WTC11 (cell line): ENCODE measurements around the gene COA8. TPM values are rescaled to one million over a fixed set of nuclear protein-coding genes. Genes with fewer than 3 reads are reported as not detected.

Experiments
- ATAC-seq: fragments of 200-7000 bp; cut with Tn5 transposase; 2 replicates; pipeline ENCODE4 v1.10.0; 2021; ENCODE audit warnings: mild to moderate bottlenecking, moderate library complexity
- CTCF ChIA-PET: fragments of 300-600 bp; sonication (Branson Sonifier 250); formaldehyde crosslinking; loops from one replicate; lab custom pipeline; 2021; ENCODE audit warnings: antibody characterized with exemption; lab: Charles Lee
- POLR2A ChIA-PET: fragments of 350-600 bp; sonication (Branson Sonifier 250); formaldehyde crosslinking; loops from one replicate; lab custom pipeline; 2021; ENCODE audit warnings: antibody characterized with exemption; lab: Charles Lee
- DNase-seq: peaks from one replicate; pipeline ENCODE4 v3.0.0; 2021; ENCODE audit warnings: low spot score
- H3K27ac Mint-ChIP-seq: 2 replicates; pipeline ENCODE4 v1.8.0; 2021; ENCODE audit warnings: mixed read lengths
- H3K27me3 Mint-ChIP-seq: 2 replicates; pipeline ENCODE4 v1.8.0; 2021; ENCODE audit warnings: low read depth, mild to moderate bottlenecking, moderate library complexity, mixed read lengths
- H3K36me3 Mint-ChIP-seq: 2 replicates; pipeline ENCODE4 v1.8.0; 2021; ENCODE audit warnings: mixed read lengths
- H3K4me1 Mint-ChIP-seq: 2 replicates; pipeline ENCODE4 v1.8.0; 2022; ENCODE audit warnings: mixed read lengths
- H3K4me3 Mint-ChIP-seq: 2 replicates; pipeline ENCODE4 v1.8.0; 2021; ENCODE audit warnings: mild to moderate bottlenecking, moderate library complexity, mixed read lengths
- H3K9me3 Mint-ChIP-seq: 2 replicates; pipeline ENCODE4 v1.8.0; 2021; ENCODE audit warnings: mixed read lengths
- CBFB ChIP-seq: sonication (generic); formaldehyde crosslinking; IDR thresholded peaks from 2 replicates; pipeline ENCODE4 v1.8.1; 2022; ENCODE audit warnings: mild to moderate bottlenecking, low read depth, missing genetic modification reagents
- CREB1 ChIP-seq: sonication (generic); formaldehyde crosslinking; IDR thresholded peaks from 2 replicates; pipeline ENCODE4 v1.8.0; 2023; ENCODE audit warnings: mild to moderate bottlenecking, missing genetic modification reagents
- FOXK1 ChIP-seq: sonication (generic); formaldehyde crosslinking; IDR thresholded peaks from 2 replicates; pipeline ENCODE4 v1.8.0; 2022; ENCODE audit warnings: mild to moderate bottlenecking, moderate library complexity, missing genetic modification reagents
- NR3C1 ChIP-seq: sonication (generic); formaldehyde crosslinking; conservative IDR thresholded peaks from 2 replicates; pipeline ENCODE4 v1.8.1; 2023; ENCODE audit warnings: low read depth, mild to moderate bottlenecking, missing genetic modification reagents
- PREB ChIP-seq: sonication (generic); formaldehyde crosslinking; IDR thresholded peaks from 2 replicates; pipeline ENCODE4 v1.8.1; 2022; ENCODE audit warnings: mild to moderate bottlenecking, missing genetic modification reagents, moderate library complexity, borderline replicate concordance
- SMAD4 ChIP-seq: sonication (generic); formaldehyde crosslinking; IDR thresholded peaks from 2 replicates; pipeline ENCODE4 v1.8.0; 2022; ENCODE audit warnings: mild to moderate bottlenecking, missing genetic modification reagents
- TEAD1 ChIP-seq: sonication (generic); formaldehyde crosslinking; IDR thresholded peaks from 2 replicates; pipeline ENCODE4 v1.8.0; 2022; ENCODE audit warnings: mild to moderate bottlenecking, missing genetic modification reagents
- ZNF281 ChIP-seq: sonication (generic); formaldehyde crosslinking; IDR thresholded peaks from 2 replicates; pipeline ENCODE4 v1.8.0; 2023; ENCODE audit warnings: mild to moderate bottlenecking, missing genetic modification reagents
- ZNF317 ChIP-seq: sonication (generic); formaldehyde crosslinking; IDR thresholded peaks from 2 replicates; pipeline ENCODE4 v1.8.1; 2023; ENCODE audit warnings: low read depth, mild to moderate bottlenecking, moderate library complexity, missing genetic modification reagents, borderline replicate concordance
- ZNF396 ChIP-seq: fragments of 250-450 bp; sonication (Bioruptor Pico); IDR thresholded peaks from 2 replicates; pipeline ENCODE4 v1.8.0; 2021; ENCODE audit warnings: mild to moderate bottlenecking, moderate library complexity, borderline replicate concordance
- total RNA-seq: library from RNA; stranded (reverse); gene quantifications from 3 replicates; pipeline ENCODE4 v1.2.3, GENCODE V29; 2021
- TF ChIP-seq, protein P1 (sequence below): sonication (generic); formaldehyde crosslinking; IDR thresholded peaks from 2 replicates; pipeline ENCODE4 v1.8.0; 2023; ENCODE audit warnings: missing genetic modification reagents, mild to moderate bottlenecking, borderline replicate concordance
- TF ChIP-seq, protein P2 (sequence below): sonication (generic); formaldehyde crosslinking; conservative IDR thresholded peaks from 2 replicates; pipeline ENCODE4 v1.8.1; 2023; ENCODE audit warnings: mild to moderate bottlenecking, low read depth, missing genetic modification reagents, moderate library complexity
- TF ChIP-seq, protein P3 (sequence below): sonication (generic); formaldehyde crosslinking; IDR thresholded peaks from 2 replicates; pipeline ENCODE4 v1.8.1; 2022; ENCODE audit warnings: mild to moderate bottlenecking, moderate library complexity, missing genetic modification reagents
- TF ChIP-seq, protein P4 (sequence below): sonication (generic); formaldehyde crosslinking; IDR thresholded peaks from 2 replicates; pipeline ENCODE4 v1.8.1; 2022; ENCODE audit warnings: missing genetic modification reagents, borderline replicate concordance

The COA8 gene
- total RNA-seq, 1 experiment from 2014 or later = 36.4 TPM

- H3K9me3 Mint-ChIP-seq = no peaks in the 10 kb centered on the region
- TF ChIP-seq, protein P1, sequence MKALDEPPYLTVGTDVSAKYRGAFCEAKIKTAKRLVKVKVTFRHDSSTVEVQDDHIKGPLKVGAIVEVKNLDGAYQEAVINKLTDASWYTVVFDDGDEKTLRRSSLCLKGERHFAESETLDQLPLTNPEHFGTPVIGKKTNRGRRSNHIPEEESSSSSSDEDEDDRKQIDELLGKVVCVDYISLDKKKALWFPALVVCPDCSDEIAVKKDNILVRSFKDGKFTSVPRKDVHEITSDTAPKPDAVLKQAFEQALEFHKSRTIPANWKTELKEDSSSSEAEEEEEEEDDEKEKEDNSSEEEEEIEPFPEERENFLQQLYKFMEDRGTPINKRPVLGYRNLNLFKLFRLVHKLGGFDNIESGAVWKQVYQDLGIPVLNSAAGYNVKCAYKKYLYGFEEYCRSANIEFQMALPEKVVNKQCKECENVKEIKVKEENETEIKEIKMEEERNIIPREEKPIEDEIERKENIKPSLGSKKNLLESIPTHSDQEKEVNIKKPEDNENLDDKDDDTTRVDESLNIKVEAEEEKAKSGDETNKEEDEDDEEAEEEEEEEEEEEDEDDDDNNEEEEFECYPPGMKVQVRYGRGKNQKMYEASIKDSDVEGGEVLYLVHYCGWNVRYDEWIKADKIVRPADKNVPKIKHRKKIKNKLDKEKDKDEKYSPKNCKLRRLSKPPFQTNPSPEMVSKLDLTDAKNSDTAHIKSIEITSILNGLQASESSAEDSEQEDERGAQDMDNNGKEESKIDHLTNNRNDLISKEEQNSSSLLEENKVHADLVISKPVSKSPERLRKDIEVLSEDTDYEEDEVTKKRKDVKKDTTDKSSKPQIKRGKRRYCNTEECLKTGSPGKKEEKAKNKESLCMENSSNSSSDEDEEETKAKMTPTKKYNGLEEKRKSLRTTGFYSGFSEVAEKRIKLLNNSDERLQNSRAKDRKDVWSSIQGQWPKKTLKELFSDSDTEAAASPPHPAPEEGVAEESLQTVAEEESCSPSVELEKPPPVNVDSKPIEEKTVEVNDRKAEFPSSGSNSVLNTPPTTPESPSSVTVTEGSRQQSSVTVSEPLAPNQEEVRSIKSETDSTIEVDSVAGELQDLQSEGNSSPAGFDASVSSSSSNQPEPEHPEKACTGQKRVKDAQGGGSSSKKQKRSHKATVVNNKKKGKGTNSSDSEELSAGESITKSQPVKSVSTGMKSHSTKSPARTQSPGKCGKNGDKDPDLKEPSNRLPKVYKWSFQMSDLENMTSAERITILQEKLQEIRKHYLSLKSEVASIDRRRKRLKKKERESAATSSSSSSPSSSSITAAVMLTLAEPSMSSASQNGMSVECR (CRISPR knock-in tag) = no peak
- TF ChIP-seq, protein P2, sequence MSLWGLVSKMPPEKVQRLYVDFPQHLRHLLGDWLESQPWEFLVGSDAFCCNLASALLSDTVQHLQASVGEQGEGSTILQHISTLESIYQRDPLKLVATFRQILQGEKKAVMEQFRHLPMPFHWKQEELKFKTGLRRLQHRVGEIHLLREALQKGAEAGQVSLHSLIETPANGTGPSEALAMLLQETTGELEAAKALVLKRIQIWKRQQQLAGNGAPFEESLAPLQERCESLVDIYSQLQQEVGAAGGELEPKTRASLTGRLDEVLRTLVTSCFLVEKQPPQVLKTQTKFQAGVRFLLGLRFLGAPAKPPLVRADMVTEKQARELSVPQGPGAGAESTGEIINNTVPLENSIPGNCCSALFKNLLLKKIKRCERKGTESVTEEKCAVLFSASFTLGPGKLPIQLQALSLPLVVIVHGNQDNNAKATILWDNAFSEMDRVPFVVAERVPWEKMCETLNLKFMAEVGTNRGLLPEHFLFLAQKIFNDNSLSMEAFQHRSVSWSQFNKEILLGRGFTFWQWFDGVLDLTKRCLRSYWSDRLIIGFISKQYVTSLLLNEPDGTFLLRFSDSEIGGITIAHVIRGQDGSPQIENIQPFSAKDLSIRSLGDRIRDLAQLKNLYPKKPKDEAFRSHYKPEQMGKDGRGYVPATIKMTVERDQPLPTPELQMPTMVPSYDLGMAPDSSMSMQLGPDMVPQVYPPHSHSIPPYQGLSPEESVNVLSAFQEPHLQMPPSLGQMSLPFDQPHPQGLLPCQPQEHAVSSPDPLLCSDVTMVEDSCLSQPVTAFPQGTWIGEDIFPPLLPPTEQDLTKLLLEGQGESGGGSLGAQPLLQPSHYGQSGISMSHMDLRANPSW (CRISPR knock-in tag) = no peak
- no peak for TF ChIP-seq TEAD1 (CRISPR knock-in tag)
- TF ChIP-seq ZNF396 (CRISPR knock-in tag) = no peak
- TF ChIP-seq ZNF317 (CRISPR knock-in tag) = no peak
- no peak for TF ChIP-seq FOXK1 (CRISPR knock-in tag)
- TF ChIP-seq PREB = no peak
- TF ChIP-seq SMAD4 (CRISPR knock-in tag) = no peak
- TF ChIP-seq CREB1 (CRISPR knock-in tag) = no peak
- TF ChIP-seq, protein P3, sequence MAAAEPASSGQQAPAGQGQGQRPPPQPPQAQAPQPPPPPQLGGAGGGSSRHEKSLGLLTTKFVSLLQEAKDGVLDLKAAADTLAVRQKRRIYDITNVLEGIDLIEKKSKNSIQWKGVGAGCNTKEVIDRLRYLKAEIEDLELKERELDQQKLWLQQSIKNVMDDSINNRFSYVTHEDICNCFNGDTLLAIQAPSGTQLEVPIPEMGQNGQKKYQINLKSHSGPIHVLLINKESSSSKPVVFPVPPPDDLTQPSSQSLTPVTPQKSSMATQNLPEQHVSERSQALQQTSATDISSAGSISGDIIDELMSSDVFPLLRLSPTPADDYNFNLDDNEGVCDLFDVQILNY (CRISPR knock-in tag) = no peak
- TF ChIP-seq, protein P4, sequence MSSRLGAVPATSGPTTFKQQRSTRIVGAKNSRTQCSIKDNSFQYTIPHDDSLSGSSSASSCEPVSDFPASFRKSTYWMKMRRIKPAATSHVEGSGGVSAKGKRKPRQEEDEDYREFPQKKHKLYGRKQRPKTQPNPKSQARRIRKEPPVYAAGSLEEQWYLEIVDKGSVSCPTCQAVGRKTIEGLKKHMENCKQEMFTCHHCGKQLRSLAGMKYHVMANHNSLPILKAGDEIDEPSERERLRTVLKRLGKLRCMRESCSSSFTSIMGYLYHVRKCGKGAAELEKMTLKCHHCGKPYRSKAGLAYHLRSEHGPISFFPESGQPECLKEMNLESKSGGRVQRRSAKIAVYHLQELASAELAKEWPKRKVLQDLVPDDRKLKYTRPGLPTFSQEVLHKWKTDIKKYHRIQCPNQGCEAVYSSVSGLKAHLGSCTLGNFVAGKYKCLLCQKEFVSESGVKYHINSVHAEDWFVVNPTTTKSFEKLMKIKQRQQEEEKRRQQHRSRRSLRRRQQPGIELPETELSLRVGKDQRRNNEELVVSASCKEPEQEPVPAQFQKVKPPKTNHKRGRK (CRISPR knock-in tag) = no peak
- TF ChIP-seq ZNF281 (CRISPR knock-in tag) = no peak
- TF ChIP-seq CBFB (CRISPR knock-in tag) = no peak
- no peak for TF ChIP-seq NR3C1 (CRISPR knock-in tag)
- TF ChIP-seq, all 79 proteins: peak for 0
- Mint-ChIP-seq H3K4me1 (peaks cover 5% of the 10 kb centered on the region; the same call in 1 of the 2 replicates), H3K4me3 (no peak overlapping the region), H3K27ac (no peak overlapping the region), H3K36me3 (no peaks in the 10 kb centered on the region), H3K27me3 (peaks cover 5% of the 10 kb centered on the region)
- ChIA-PET POLR2A (no interaction called here), CTCF (interaction anchor here (21.0 kb wide), 1 partner anchor 27 kb away, joined by 455 read pairs; the partner anchor contains the start of gene CKB)
- ATAC-seq (no peak), DNase-seq (no peak)
Measured at GRCh38 chr14:103545219-103545914, 17.4 kb upstream of the COA8 start.
